ENCODE results near the gene CSF1R.

The CSF1R gene

DNA sequence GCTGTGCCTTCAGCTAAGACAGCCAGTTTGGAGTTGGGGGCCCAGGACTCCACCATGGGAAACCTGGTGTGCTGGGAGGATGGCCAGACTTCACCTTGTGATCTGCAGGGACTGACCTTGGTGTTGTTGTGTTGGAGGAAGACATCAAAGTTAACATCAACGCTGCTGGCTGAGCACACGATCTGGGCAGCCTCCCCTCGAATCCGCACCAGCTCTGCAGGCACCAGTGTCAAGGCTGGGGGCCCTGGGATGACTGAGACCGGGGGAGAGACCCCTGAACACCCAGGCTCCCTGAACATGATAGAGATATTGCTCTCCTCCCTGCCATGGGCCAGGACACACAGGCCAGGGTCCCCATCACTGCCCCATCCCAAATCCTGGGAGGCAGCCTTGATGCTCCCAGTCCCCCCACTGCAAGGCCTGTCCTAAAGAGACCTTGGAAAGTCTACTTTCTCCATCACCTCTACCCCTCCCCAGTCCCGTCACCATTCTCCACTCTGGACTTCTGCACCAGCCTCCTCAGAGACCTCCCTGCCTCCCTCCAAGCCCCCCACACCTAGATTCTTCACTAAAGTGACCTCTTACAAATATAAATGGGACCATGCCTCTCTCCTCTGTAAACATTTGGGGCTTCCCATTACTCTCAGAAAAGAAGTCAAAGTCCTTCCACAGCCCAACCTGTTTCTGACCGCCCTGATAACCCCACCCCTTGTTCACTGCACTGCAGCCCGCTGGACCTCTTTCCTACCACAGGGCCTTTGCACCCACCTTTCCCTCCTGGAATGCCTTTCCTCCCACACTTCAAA lies 8.2 kb downstream of the CSF1R start:
- no peak for TF ChIP-seq POLR2A (IDR thresholded peaks at IDR 0.05; ENCODE audit: low read depth, low read length)
- FAIRE-seq = no peak
- DNase-seq (ENCODE audit: insufficient read length, low spot score) = no peak

DNA sequence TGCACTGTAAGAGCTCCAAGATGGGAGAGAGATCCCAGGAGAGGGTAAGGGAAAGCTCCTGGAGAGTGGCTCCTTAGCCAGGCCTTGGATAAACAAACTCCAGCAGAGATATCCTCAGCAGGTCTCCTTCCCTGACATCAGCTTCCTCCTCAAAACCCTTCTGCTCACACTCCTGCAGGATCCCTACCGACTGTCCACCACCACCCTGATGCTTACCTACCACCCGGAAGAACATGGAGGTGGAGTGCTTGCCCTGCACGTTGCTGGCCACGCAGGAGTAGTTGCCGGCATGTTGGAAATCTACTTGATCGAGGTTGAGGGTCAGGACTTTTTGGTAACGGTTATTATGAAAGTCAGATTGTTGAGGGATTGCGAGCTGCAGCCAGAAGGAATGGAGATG lies 9.3 kb downstream of the CSF1R start:
- FAIRE-seq (no peak), DNase-seq (ENCODE audit: insufficient read length, low spot score) (no peak)
- TF ChIP-seq POLR2A (IDR thresholded peaks at IDR 0.05; ENCODE audit: low read depth, low read length) = no peak

DNA sequence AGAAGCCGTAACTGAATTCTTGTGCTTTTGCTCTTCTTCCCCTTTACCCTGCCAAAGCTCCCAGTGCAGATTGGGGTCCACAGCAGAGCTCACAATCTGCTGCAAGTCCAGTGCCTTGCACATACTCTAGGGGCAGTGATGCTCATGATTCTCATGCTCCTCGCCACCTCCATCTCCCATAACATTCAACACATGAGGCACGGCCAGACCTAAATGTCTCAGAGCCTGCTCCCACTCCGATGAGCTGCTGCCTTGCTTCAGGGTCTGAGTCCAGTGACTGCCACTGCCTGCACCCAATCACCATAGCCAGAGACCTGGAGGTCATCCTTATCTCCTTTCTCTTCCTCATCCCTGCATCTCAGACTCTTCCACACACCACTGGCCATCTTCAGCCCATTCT lies 10.5 kb downstream of the CSF1R start:
- FAIRE-seq = no peak
- DNase-seq (ENCODE audit: insufficient read length, low spot score) = no peak
- no peak for TF ChIP-seq POLR2A (IDR thresholded peaks at IDR 0.05; ENCODE audit: low read depth, low read length)

DNA sequence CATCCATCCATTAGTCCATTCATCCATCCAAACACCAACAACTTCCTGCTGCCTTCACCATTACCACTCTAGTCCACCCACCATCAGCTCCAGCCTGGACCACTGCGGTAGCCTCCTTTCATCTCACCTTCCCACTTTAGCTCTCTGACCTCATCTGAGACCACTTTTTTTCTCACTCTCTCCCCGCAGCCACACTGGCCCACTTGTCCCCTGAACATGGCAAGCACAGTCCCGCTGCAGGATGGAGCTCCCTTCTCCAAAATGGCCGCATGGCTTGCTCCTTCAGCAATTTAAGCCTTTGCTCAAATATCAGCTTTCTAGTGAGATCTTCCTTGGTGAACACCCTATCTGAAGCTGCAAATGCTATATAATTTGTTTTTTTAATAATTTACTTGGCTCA lies 11.1 kb downstream of the CSF1R start:
- no peak for TF ChIP-seq POLR2A (IDR thresholded peaks at IDR 0.05; ENCODE audit: low read depth, low read length)
- no peak for DNase-seq (ENCODE audit: insufficient read length, low spot score)
- FAIRE-seq = no peak

DNA sequence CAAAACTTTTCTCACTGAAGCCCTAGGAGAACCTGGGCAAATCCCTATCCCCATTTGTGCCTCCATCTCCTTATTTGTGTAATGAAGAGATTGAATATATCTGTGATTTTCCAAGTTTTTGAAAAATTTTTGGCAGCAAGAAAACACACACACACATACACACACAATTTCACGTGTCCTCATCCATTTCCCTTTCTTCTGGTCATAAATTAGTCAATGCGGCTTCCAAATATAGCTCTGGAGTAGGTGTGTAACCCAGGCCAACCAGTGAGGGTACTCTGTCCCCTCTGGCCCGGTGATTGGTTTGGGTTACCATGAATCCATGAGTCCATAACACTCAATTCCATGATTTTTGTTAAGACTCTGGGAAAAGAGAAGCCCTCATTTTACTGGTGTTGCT lies 12.7 kb downstream of the CSF1R start:
- FAIRE-seq (no peak), DNase-seq (ENCODE audit: insufficient read length, low spot score) (no peak)
- TF ChIP-seq POLR2A (IDR thresholded peaks at IDR 0.05; ENCODE audit: low read depth, low read length) = no peak

DNA sequence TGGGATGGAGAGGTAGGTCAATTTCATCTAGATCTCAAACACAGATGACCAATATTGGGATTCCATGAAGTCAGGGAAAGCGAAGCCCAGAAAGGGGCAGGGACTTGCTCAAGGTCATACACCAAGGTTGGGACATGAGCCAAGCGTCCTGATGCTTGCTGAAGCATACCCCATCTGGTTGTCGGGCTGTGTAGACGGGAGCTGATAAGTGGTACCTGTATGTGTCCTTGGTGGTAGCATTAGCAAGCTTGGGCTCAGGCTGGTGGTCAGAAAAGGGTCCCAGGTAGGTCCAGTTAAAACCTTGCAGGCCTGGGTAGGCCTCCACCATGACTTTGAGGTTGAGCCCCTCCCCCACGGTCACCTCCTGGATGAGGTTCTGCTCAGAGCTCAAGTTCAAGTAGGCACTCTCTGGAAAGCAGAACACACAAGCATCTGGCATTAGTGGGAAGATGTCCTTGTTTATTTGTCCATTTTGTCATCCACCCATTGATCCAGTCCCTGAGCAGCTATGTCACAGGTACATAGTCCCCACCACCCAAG lies 13.2 kb downstream of the CSF1R start:
- no peak for TF ChIP-seq POLR2A (IDR thresholded peaks at IDR 0.05; ENCODE audit: low read depth, low read length)
- no peak for FAIRE-seq
- DNase-seq (ENCODE audit: insufficient read length, low spot score) = no peak

DNA sequence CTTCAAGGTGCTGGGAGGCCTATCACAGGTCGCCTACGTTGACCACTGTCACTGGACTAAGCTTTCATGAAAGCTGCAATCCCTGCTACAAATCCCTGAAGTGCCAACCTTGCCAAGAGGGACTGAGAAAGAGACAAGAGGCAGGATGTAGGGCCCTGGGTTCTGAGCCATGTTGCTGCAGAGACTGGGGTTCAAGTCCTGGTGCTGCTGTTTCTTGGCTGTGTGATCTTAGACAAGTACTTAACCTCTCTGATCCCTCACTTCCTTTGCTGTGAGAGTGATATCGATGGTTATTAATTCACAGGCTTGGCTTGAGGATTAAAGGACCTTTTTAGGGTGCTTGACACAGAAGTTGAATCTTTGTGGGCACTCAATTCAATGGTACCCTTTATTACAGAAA lies 15.5 kb downstream of the CSF1R start:
- no peak for TF ChIP-seq POLR2A (IDR thresholded peaks at IDR 0.05; ENCODE audit: low read depth, low read length)
- no peak for FAIRE-seq
- DNase-seq (ENCODE audit: insufficient read length, low spot score) = no peak

DNA sequence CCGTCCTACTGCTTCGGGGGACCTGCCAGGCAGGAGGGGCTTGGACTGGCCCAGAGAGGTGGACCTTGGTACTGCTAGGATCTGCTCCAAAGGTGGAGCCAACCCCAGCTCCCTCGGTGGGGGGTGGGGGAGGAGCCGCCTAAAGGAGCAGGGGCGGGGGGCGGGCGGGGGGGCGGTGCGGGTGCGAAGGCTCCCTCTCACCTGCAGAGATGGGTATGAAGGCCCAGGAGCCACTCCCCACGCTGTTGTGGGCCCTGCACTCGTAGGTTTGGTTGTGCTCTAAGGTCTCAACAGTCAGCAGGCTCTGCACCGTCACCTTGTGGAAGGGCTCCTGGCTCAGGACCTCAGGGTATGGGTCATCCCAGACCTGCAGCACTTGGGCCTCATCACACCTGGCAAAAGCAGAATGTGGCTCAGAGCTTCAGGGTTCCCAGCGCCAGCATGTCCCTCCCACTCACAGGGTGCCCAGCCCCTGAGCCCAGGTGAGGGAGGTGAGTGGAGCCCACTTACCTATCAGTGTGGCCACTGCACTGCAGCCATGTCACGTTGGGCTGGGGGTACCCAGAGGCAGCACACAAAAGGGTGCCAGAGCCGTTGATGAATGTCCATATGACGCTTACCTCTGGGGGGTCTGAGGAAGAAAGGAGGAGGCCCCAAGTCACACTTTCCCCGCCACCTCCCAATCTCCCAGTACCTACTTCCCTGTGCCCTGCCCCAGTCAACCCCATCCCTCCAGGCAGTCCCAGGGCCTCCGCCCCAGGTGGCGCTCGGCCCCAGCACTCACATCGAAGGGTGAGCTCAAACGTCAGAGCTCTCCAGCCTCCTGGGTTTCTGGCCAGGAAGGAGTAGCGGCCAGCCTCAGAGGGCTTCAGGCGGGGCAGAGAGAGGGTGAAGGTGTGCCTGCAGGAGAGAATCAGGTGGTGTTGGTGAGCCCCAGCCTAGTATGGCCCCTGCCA lies 16.4 kb downstream of the CSF1R start:
- TF ChIP-seq POLR2A (IDR thresholded peaks at IDR 0.05; ENCODE audit: low read depth, low read length) = no peak
- DNase-seq (ENCODE audit: insufficient read length, low spot score) = no peak
- no peak for FAIRE-seq

DNA sequence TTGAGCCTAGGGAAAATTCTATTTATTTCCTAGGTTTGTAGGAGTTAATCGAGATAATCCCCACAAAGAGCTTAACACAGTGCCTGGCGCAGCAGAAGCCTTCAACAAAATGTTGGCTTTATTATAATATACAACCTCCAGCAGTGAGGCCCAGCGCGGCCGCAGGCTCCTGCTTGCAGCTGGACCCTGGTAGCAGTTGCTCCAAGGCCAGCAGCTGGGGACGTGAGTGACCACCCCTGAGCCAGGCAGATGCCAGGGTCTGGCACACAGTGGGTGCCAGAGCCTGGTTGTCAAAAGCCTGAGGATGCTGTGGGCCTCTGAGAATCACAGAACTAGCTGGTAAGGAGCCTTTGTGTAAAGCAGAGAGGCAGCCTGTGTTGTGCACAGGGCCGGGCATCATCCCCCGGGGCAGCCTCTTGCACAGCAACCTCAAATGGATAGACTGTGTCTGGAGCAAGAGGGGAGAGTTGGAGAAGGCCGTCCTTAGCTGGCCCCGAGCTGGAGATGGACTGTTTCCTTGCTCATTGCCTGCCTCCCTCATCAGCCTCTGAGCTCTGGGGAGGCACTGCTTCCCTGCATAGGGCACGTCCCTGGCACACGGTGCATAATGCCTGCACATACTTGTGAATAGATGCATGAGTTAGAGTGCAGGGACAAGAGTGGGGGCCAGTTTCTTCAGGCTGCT lies 17.3 kb downstream of the CSF1R start:
- no peak for TF ChIP-seq POLR2A (IDR thresholded peaks at IDR 0.05; ENCODE audit: low read depth, low read length)
- no peak for DNase-seq (ENCODE audit: insufficient read length, low spot score)
- FAIRE-seq = no peak

DNA sequence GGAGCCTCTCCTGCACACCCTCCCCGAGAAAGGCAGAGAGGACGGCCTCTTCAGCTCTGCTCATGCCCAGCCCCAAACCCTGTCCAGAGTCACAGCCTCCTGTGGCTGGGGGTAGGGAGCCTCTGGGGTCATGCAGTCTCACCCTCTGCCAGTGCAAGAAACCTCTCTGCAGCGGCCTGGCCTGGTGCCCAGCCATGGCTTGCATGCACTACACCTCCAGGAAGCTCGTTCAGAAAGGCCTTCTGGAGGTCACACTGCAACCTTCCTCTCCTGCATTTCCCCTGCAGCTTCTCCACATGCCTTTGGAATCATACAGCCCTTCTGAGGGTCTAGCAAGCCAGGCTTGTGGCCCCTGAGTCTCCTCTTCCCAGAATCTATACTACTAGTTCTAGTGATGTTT lies 17.9 kb downstream of the CSF1R start:
- TF ChIP-seq POLR2A (IDR thresholded peaks at IDR 0.05; ENCODE audit: low read depth, low read length) = no peak
- DNase-seq (ENCODE audit: insufficient read length, low spot score) (no peak), FAIRE-seq (no peak)

DNA sequence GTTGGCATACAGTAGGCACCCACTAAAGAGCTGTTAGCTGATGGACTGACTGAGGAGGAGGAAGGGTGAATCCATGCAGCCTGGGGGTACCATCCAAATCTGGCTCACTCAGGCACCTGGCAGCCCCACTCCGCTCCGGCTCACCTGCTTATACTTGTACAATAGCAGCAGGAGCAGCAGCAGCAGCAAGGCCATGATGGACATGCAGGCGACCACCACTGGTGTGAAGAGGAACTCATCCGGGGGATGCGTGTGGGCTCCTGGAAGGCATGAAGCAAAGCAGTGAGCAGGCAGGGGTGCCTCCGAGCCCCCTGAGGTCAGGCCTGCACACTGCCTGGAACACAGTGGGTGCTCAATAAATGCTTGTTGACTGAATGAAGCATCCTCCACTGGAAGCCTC lies 18.3 kb downstream of the CSF1R start:
- TF ChIP-seq POLR2A (IDR thresholded peaks at IDR 0.05; ENCODE audit: low read depth, low read length) = no peak
- FAIRE-seq = no peak
- DNase-seq (ENCODE audit: insufficient read length, low spot score) = no peak

DNA sequence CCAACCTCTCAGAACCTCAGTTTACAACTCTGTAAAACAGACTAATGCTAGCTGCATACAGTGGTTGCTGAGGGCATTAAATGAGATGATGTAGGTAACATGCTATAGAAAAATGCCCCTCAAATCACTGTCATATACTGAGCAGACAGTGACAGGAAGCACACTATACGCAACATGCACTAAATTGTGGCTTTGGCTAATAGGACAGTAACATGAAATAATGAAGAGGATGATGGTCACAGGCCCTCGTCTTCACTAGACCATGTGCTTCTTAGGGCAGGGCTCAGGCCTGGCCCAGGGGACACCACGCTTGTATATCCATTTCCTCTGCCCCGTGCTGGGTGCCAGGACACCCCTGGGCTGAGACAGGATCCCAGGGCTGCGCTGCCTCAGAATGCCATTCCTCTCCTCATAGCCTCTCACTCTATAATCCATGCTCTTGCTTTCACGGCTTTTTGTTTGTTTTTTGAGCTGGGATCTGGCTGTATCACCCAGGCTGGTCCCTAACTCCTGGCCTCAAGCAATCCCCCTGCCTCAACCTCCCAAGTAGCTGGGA lies 18.9 kb downstream of the CSF1R start:
- no peak for TF ChIP-seq POLR2A (IDR thresholded peaks at IDR 0.05; ENCODE audit: low read depth, low read length)
- DNase-seq (ENCODE audit: insufficient read length, low spot score) (no peak), FAIRE-seq (no peak)

DNA sequence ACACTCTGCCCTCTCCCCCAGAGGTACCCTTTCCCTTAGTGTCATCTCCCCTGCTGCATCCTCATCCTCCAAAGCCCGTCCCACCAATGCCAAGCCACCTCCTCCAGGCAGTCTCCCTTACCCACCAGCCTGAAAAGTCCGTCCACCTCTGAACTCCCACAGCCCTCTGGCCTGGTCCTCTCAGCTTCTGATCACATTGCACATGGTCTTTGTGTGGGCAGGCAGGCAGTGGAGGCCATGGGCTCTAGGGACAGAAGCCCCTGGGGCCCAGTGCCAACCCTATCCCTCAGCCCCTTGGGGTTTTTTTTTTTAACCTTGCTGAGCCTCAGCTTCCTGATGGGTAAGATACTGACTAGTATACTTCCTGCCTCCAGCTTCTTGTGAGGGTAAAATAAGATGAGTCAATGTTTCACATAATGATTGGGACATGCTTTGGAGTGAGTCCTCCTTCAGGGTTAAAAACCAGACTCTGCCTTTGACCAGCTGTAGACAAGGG lies 19.4 kb downstream of the CSF1R start:
- FAIRE-seq (no peak), DNase-seq (ENCODE audit: insufficient read length, low spot score) (peak; percentile 63)
- TF ChIP-seq POLR2A (IDR thresholded peaks at IDR 0.05; ENCODE audit: low read depth, low read length) = no peak

All from H54 (cell line).